Cardiac ventricle fibroblast (primary cell): ENCODE data around the gene ZBTB46. TPM values are rescaled to one million over a fixed set of nuclear protein-coding genes. Genes with fewer than 3 reads are reported as not detected.

Experiments
- total RNA-seq: library from RNA; depleted of rRNA; stranded (reverse); fragments of >200 nt; gene quantifications from 2 replicates; pipeline ENCODE4 v1.2.3, GENCODE V29; 2015

ZBTB46 gene, protein sequence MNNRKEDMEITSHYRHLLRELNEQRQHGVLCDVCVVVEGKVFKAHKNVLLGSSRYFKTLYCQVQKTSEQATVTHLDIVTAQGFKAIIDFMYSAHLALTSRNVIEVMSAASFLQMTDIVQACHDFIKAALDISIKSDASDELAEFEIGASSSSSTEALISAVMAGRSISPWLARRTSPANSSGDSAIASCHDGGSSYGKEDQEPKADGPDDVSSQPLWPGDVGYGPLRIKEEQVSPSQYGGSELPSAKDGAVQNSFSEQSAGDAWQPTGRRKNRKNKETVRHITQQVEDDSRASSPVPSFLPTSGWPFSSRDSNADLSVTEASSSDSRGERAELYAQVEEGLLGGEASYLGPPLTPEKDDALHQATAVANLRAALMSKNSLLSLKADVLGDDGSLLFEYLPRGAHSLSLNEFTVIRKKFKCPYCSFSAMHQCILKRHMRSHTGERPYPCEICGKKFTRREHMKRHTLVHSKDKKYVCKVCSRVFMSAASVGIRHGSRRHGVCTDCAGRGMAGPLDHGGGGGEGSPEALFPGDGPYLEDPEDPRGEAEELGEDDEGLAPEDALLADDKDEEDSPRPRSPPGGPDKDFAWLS
- 3.0 and 6.2 TPM in 2 replicates for total RNA-seq

DNA sequence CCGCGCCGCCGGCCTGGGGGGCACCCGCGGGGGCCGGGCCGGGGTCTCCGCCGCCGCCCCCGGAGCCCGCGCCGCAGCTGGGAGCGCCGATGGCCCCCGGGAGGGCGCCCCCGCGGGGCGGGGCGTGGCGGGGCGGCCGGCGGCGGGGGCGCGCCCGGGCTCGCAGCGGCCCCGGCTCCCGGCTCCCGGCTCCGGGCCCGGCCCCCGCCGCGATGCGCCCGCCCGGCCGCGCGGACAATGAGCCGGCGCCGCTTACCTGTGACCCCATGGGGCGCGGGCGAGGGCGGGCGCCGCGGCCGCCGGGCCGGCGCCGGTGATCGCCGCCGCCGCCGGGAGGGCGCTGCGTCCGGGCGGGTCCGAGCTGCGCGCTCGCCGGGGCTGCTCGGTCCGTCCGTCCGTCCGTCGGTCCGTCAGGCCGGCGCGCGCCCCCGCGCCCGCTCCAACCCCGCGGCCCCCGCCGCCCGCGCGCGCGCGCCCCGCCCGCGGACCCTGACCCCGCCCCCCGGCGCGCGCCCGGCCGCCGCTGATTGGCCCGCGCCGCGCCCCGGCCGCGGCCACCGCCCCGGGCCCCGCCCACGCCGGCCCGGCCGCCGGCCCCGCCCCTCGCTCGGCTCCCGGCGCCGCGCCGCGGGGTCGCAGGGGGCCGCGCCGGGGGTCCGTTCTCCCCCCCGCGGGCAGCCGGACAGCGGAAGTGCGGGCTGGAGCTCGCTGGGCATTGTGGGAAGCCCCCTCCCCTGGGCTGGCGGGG lies at the start of gene ZBTB46:
Gene ZBTB46 (minus strand): TSS at position 424 of the 748 bp plus-strand sequence. CDS start 40,507 bp downstream, outside the sequence.

DNA sequence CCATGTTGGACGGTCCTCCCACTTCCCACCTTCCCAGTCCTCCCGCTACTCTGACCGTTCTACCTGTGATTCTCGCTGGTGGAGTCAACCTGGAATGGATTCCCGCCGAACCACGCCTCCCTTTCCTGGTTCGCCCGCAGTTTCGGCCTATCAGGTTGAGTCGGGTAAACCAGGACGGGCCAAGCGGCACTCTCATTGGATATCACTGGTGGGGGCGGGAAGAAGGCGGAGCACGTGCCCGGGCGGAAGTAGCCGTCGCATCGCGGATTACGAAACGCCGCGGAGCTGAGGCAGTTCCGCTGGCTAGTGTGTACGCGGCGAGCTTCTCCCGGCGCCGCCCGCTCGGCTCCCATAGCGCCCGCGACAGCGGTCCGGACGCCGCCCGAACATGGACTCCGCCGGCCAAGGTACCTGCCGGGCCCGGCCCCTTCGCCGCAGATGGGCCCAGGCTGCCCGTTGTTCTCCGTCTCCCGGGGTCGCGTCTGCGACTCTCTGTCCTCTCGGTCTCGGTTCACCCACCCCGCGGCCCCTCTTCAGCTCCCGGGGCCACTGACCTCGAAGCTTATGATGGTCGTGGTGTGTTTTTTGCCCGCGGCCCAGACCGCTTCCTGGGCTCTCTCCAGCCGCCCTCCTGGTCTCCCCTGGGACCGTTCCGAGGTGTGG lies 34.0 kb upstream of the ZBTB46 start, which contains the start of gene TPD52L2:
Gene TPD52L2 (plus strand): TSS at position 293 of the 663 bp plus-strand sequence. CDS start 96 bp downstream, at position 389.

DNA sequence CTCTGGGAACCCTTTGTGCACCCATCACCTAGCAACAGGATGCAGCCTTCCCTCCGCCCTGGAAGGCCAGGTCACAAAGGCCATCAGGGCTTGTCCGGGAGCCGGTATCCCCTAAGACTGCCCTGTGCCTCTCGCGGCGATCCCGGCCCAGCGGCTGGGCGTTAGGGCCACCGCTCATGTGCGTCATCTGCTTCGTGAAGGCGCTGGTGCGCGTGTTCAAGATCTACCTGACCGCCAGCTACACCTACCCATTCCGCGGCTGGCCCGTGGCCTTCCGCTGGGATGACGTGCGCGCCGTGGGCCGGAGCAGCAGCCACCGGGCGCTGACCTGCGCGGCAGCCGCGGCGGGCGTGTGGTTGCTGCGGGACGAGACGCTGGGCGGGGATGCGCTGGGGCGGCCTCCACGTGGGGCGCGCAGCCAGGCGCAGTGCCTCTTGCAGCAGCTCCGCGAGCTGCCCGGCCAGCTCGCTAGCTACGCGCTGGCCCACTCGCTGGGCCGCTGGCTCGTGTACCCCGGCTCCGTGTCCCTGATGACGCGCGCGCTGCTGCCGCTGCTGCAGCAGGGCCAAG lies 30.4 kb upstream of the ZBTB46 start, which contains the start of gene ABHD16B:
Gene ABHD16B (plus strand): TSS at position 134 of the 570 bp plus-strand sequence. CDS start 43 bp downstream, at position 177.

DNA sequence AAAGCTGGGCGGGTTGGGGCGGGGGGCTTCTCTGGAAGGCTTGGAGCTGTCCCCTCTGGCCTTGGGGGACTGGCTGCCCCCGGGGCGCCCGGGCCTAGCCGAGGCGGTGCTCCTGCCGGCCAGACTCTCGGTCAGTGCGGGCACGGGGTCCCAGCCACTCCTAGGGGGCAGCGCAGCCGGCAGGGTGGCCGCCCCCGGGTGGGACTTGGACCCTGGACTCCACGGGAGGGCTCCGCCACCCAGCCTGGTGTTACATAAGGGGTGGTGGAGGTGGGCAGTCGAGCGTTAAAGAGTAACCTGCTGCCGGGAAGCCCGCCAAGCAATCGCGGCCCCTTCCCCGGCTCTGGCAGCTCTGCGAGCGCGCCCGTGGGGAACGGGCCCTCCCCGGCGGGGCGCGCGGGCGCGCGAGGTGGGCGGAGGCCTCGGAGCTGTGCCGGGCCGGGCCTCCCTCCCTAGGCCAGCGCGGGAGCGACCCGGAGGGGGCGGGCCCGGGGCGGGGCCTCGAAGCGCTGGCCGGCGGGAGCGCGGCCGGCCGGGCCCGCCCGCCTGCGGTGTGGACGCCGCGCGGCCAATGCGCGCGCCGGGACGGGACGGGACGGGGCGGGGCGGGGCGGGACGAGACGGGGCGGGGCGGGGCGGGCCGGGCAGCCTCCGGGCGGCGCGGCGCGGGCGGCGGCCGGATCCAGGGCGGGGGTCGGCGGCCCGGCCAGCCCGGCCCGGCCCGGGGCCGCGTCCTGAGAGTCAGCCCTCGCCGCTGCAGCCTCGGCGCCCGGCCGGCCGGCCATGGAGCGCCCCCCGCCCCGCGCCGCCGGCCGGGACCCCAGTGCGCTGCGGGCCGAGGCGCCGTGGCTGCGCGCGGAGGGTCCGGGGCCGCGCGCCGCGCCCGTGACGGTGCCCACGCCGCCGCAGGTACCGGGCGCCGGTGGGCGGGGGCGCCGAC lies 91.7 kb downstream of the ZBTB46 start, which contains the start of gene SLC2A4RG:
Gene SLC2A4RG (plus strand): TSS at position 647 of the 940 bp plus-strand sequence. CDS start 137 bp downstream, at position 784.

DNA sequence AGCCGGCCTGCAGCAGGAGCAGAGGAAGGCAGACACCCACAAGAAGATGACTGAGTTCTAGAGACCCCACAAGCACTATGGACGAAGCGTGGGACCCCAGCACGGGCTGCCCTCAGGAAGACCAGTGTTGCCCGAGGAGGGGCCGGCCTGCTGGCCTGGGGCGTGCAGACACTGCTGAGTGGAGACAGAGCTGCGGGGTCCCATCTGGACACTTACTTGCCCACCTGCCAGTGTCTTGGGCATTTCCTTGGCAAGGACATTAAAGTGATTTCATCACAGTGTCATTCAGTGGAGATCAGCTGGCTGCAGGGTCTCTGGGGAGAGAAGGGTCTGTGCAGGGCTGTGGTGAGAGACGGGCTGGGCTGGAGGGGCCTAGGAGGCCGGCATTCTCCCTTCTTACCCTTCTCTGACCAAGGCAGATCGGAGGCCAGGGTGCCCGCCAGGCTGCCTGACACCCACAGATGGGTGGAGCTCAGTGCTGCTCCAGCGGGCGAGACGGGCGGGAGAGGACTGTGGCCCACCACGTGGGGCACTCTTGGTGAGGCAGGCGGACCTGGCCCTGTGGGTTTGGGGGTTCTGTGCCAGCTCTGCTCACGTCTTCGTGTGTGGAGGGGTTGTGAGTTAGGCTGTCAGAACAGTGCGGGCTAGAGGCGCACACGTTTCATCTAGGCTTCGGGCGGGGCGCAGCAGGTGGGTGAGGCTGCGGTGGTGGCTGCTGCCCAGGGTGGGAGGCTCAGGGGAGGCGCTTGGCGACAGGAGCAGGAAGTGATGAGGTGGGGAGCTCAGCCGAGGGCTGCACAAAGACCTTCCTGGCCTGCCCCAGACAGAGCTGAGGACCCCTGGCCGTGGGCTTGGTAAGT lies 95.0 kb downstream of the ZBTB46 start, which contains the start of gene LIME1:
Gene LIME1 (plus strand): TSS at position 806 of the 860 bp plus-strand sequence. CDS start 886 bp downstream, outside the sequence.

DNA sequence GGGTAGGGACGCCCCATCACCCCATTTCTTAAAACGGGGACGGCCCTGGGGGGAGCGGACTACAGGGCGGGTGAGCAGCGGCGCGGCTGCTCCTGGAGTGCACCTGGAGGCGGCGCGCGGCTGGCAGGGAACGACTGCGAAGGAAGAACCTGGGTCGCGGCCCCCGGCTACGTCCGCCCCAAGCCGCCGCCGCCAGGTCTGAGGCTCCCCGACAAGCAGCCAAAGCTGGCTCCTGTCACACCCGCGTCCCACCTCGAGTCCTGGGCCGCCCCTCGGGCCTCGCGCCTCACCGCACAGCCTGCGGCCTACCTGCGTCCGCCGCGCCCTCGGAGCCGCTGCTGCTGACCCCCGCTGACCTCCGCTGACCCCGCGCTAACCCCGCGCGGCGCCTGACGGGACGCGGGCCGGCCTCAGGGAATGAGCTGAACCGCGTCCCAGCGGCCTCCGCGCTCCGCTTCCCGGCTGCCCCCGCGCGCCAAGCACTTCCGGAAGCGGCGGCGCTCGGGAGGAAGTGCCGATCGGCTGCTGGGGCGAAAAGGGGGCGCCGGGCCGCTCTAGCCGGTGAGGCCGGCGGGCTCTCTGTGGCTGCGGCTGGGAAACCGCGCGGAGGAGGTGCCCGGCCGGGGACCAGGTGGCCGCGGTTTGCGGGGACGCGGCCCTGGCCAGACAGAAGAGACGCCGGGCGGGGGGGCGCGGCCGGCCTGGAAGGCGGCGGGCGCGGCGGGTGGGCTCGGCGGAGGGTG lies 123.3 kb downstream of the ZBTB46 start, which contains the start of the genes ARFRP1 and ZGPAT:
Gene ARFRP1 (minus strand): TSS at position 419 of the 743 bp plus-strand sequence. CDS start 885 bp downstream, outside the sequence.
Gene ZGPAT (plus strand): TSS at position 482 of the 743 bp plus-strand sequence. CDS start 542 bp downstream, outside the sequence.

DNA sequence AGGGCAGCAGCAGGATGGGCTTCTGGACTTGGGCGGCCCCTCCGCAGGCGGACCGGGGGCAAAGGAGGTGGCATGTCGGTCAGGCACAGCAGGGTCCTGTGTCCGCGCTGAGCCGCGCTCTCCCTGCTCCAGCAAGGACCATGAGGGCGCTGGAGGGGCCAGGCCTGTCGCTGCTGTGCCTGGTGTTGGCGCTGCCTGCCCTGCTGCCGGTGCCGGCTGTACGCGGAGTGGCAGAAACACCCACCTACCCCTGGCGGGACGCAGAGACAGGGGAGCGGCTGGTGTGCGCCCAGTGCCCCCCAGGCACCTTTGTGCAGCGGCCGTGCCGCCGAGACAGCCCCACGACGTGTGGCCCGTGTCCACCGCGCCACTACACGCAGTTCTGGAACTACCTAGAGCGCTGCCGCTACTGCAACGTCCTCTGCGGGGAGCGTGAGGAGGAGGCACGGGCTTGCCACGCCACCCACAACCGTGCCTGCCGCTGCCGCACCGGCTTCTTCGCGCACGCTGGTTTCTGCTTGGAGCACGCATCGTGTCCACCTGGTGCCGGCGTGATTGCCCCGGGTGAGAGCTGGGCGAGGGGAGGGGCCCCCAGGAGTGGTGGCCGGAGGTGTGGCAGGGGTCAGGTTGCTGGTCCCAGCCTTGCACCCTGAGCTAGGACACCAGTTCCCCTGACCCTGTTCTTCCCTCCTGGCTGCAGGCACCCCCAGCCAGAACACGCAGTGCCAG lies 134.3 kb downstream of the ZBTB46 start, which contains the start of gene TNFRSF6B:
Gene TNFRSF6B (plus strand): TSS at position 25 of the 729 bp plus-strand sequence. CDS start 116 bp downstream, at position 141.

Other genes starting within 250 kb of the ZBTB46 start
- gene GMEB2, start 204.2 kb downstream of the ZBTB46 start, total RNA-seq: 8.7 and 9.0 TPM in 2 replicates
- 41.1 and 41.4 TPM in 2 replicates for gene STMN3, start 177.8 kb downstream of the ZBTB46 start, total RNA-seq
- gene RTEL1, start 173.0 kb downstream of the ZBTB46 start, total RNA-seq: 8.2 and 14.4 TPM in 2 replicates
- 2.5 and 3.1 TPM in 2 replicates for gene TNFRSF6B, start 134.6 kb downstream of the ZBTB46 start, total RNA-seq
- 22.8 and 32.0 TPM in 2 replicates for gene ARFRP1, start 123.3 kb downstream of the ZBTB46 start, total RNA-seq
- gene ZGPAT, start 123.2 kb downstream of the ZBTB46 start, total RNA-seq: 15.8 and 16.9 TPM in 2 replicates
- 1.1 and 2.9 TPM in 2 replicates for gene LIME1, start 94.6 kb downstream of the ZBTB46 start, total RNA-seq
- gene SLC2A4RG, start 91.5 kb downstream of the ZBTB46 start, total RNA-seq: 39.2 and 69.8 TPM in 2 replicates
- gene ABHD16B, start 30.2 kb upstream of the ZBTB46 start, total RNA-seq: not detected in 2 replicates
- 92.1 and 109 TPM in 2 replicates for gene TPD52L2, start 34.0 kb upstream of the ZBTB46 start, total RNA-seq
- 33.3 and 34.3 TPM in 2 replicates for gene DNAJC5, start 63.9 kb upstream of the ZBTB46 start, total RNA-seq
- 9.9 and 12.8 TPM in 2 replicates for gene UCKL1, start 125.2 kb upstream of the ZBTB46 start, total RNA-seq
- gene ZNF512B, start 138.7 kb upstream of the ZBTB46 start, total RNA-seq: 13.3 and 14.0 TPM in 2 replicates
- not detected in 2 replicates for gene SAMD10, start 148.4 kb upstream of the ZBTB46 start, total RNA-seq
- gene PRPF6, start 149.9 kb upstream of the ZBTB46 start, total RNA-seq: 52.2 and 56.1 TPM in 2 replicates
- 0.34 and 0.87 TPM in 2 replicates for gene C20orf204, start 204.9 kb upstream of the ZBTB46 start, total RNA-seq
- gene SOX18, start 218.4 kb upstream of the ZBTB46 start, total RNA-seq: 1.7 and 3.2 TPM in 2 replicates
- gene TCEA2, start 231.9 kb upstream of the ZBTB46 start, total RNA-seq: 26.6 and 26.8 TPM in 2 replicates
- gene RGS19, start 248.3 kb upstream of the ZBTB46 start, total RNA-seq: 8.2 and 11.9 TPM in 2 replicates
- gene OPRL1, start 248.8 kb upstream of the ZBTB46 start, total RNA-seq: 0.34 and 0.44 TPM in 2 replicates